GM12878 (cell line): Measurements from ENCODE around the gene TMEM87A. TPM values are rescaled to one million over a fixed set of nuclear protein-coding genes. Genes with fewer than 3 reads are reported as not detected.
A peak's percentile ranks its signal among the peaks of the same experiment; 100 is the strongest.

Source experiments
- ATAC-seq: fragments of 200-7000 bp; cut with Tn5 transposase; 3 replicates; pipeline ENCODE4 v1.9.1; 2020; ENCODE audit warnings: mild to moderate bottlenecking, moderate library complexity
- BruUV-seq: library from RNA; stranded (reverse); fragments of 400-500 nt; replicated peaks from 2 replicates; lab custom pipeline; 2021; lab: Mats Ljungman, UMichigan
- CTCF ChIA-PET: fragments of 300-600 bp; sonication (Branson Sonifier 250); formaldehyde crosslinking; extraction: SDS; loops from one replicate; lab custom pipeline; 2021; ENCODE audit warnings: inconsistent platforms; lab: Yijun Ruan, JAX
- POLR2A ChIA-PET: fragments of 350-600 bp; formaldehyde crosslinking; extraction: SDS; loops from one replicate; lab custom pipeline; 2021; ENCODE audit warnings: inconsistent platforms; lab: Charles Lee
- RAD21 ChIA-PET: fragments of 300-600 bp; sonication (Branson Sonifier 250); formaldehyde crosslinking; loops from one replicate; lab custom pipeline; 2023; ENCODE audit warnings: antibody characterized with exemption; ENCODE audit not compliant: unreplicated experiment; lab: Charles Lee
- SMC1A ChIA-PET: fragments of 300-600 bp; sonication (Branson Sonifier 250); formaldehyde crosslinking; loops from one replicate; lab custom pipeline; 2023; ENCODE audit not compliant: unreplicated experiment, uncharacterized antibody; lab: Charles Lee
- DNase-seq: peaks from one replicate; pipeline ENCODE4 v3.0.0-alpha.2; 2011; ENCODE audit warnings: low read depth, low spot score
- FAIRE-seq: peaks from 3 replicates; lab custom pipeline; 2011; peaks lifted over from hg19 to GRCh38; lab: Jason Lieb, UNC
- H2AFZ ChIP-seq: 2 replicates; pipeline ENCODE4 v1.6.0; 2011; ENCODE audit warnings: low read depth, low read length, control low read depth; ENCODE audit not compliant: control insufficient read depth
- H3K27ac ChIP-seq: 2 replicates; pipeline ENCODE4 v1.5.1; 2011; ENCODE audit warnings: control low read depth; ENCODE audit not compliant: control insufficient read depth, insufficient read depth
- H3K27me3 ChIP-seq, 2 experiments: replicated peaks in 1 of 2; 2 replicates each; pipeline versions ENCODE4 v1.6.0 to v1.6.1; 2011; ENCODE audit warnings: low read length in 1 of 2; ENCODE audit not compliant: control insufficient read depth in 2 of 2, insufficient read depth in 2 of 2
- H3K36me3 ChIP-seq, 2 experiments: 2 replicates each; pipeline ENCODE4 v1.5.1; 2011; ENCODE audit warnings: low read length in 1 of 2; ENCODE audit not compliant: control insufficient read depth in 2 of 2, insufficient read depth in 2 of 2
- H3K4me1 ChIP-seq: 2 replicates; pipeline ENCODE4 v1.6.1; 2011; ENCODE audit warnings: mild to moderate bottlenecking, low read length, moderate library complexity, mixed read lengths; ENCODE audit not compliant: control insufficient read depth, insufficient read depth
- H3K4me2 ChIP-seq: 2 replicates; pipeline ENCODE4 v1.6.0; 2011; ENCODE audit warnings: control low read depth; ENCODE audit not compliant: control insufficient read depth, insufficient read depth
- H3K4me3 ChIP-seq: fragments of 200-600 bp; sonication (generic); 2 replicates; pipeline ENCODE4 v1.5.1; 2016
- H3K79me2 ChIP-seq: 2 replicates; pipeline ENCODE4 v1.6.0; 2011; ENCODE audit warnings: low read length; ENCODE audit not compliant: control insufficient read depth, insufficient read depth
- H3K9ac ChIP-seq: 2 replicates; pipeline ENCODE4 v1.8.0; 2011; ENCODE audit warnings: low read length, control low read depth, mixed read lengths; ENCODE audit not compliant: control insufficient read depth, insufficient read depth
- H3K9me3 ChIP-seq: replicated peaks from 3 replicates; pipeline ENCODE4 v1.5.1; 2011; ENCODE audit warnings: mild to moderate bottlenecking, low read length; ENCODE audit not compliant: control insufficient read depth, insufficient read depth
- H4K20me1 ChIP-seq: 2 replicates; pipeline ENCODE4 v1.6.0; 2011; ENCODE audit not compliant: control insufficient read depth, insufficient read depth
- BACH1 ChIP-seq: fragments of 450-650 bp; IDR thresholded peaks from 2 replicates; pipeline ENCODE4 v1.6.1; 2017; ENCODE audit warnings: mild to moderate bottlenecking, borderline replicate concordance
- CBX5 ChIP-seq: sonication (generic); IDR thresholded peaks from 2 replicates; pipeline ENCODE4 v1.6.1; 2016; ENCODE audit warnings: low read depth, moderate library complexity, mild to moderate bottlenecking, inconsistent platforms
- GATAD2B ChIP-seq: fragments of 450-650 bp; conservative IDR thresholded peaks from 2 replicates; pipeline ENCODE4 v1.6.1; 2017; ENCODE audit warnings: low read depth, mild to moderate bottlenecking, moderate library complexity
- HDGF ChIP-seq: fragments of 450-650 bp; IDR thresholded peaks from 2 replicates; pipeline ENCODE4 v1.6.1; 2016; ENCODE audit warnings: antibody characterized with exemption
- NR2C1 ChIP-seq: fragments of 450-650 bp; IDR thresholded peaks from 2 replicates; pipeline ENCODE4 v1.6.1; 2017; ENCODE audit warnings: antibody characterized with exemption, mild to moderate bottlenecking, moderate library complexity
- POLR2AphosphoS5 ChIP-seq: IDR thresholded peaks from 2 replicates; pipeline ENCODE4 v1.6.1; 2011; ENCODE audit warnings: mild to moderate bottlenecking, low read length, inconsistent platforms
- RUNX3 ChIP-seq: IDR thresholded peaks from 2 replicates; pipeline ENCODE4 v1.6.1; 2012; ENCODE audit warnings: low read length, inconsistent platforms
- SREBF2 ChIP-seq: IDR thresholded peaks from 2 replicates; pipeline ENCODE4 v1.6.1; 2012; ENCODE audit warnings: mild to moderate bottlenecking, low read length
- STAT3 ChIP-seq: IDR thresholded peaks from 2 replicates; pipeline ENCODE4 v1.6.1; 2011; ENCODE audit warnings: low read depth, low read length, improper control_type of control experiment
- TBL1XR1 ChIP-seq: IDR thresholded peaks from 2 replicates; pipeline ENCODE4 v1.6.1; 2012; ENCODE audit warnings: low read depth, low read length, improper control_type of control experiment
- TCF3 ChIP-seq: IDR thresholded peaks from 2 replicates; pipeline ENCODE4 v1.6.1; 2012; ENCODE audit warnings: low read depth, mild to moderate bottlenecking, low read length, borderline replicate concordance; ENCODE audit not compliant: insufficient read depth
- TCF7 ChIP-seq: IDR thresholded peaks from 2 replicates; pipeline ENCODE4 v1.6.1; 2014; ENCODE audit warnings: antibody characterized with exemption, borderline replicate concordance
- YY1 ChIP-seq: IDR thresholded peaks from 2 replicates; pipeline ENCODE4 v1.6.1; 2011; ENCODE audit warnings: low read depth, mild to moderate bottlenecking, low read length
- WGBS: methylation state at CpG from one replicate; pipeline ENCODE4 v1.1.6; 2016; ENCODE audit warnings: low lambda C conversion rate; ENCODE audit not compliant: insufficient replicate concordance, insufficient coverage; ENCODE audit errors: missing lambda C conversion rate; 5-methylcytosine and 5-hydroxymethylcytosine counted together
- in situ Hi-C: fragments of 300-500 bp; cut with MboI; formaldehyde crosslinking; loops from 9 replicates; pipeline ENCODE4 v1.14.3; 2018; ENCODE audit warnings: mixed read lengths
- intact Hi-C: fragments of 100-400 bp; cut with micrococcal nuclease; formaldehyde crosslinking; loops from one replicate; pipeline ENCODE4 v1.14.2; 2022; ENCODE audit not compliant: unreplicated experiment
- polyA plus RNA-seq, 11 experiments: library from polyadenylated mRNA; depleted of rRNA in 4 of 11; unstranded in 6 of 11; stranded (reverse) in 5 of 11; fragments of >200 nt; fragmentation: Nextera tagmentation in 4 of 11; fragmentation: Illumina TruSeq in 1 of 11; extraction: Ambion mirVana in 4 of 11; extraction: Trizol in 1 of 11; gene quantifications; 1 replicate in 1 of 11; 2 replicates in 10 of 11; pipeline versions ENCODE4 v1.2.1 to v1.2.3, GENCODE V29; 2011 to 2016; ENCODE audit warnings: inconsistent platforms in 2 of 11, missing spikeins in 2 of 11, low read depth in 1 of 11
- total RNA-seq, 4 experiments: library from RNA; depleted of rRNA in 3 of 4; stranded (reverse); fragments of >200 nt in 3 of 4; fragmentation: Illumina TruSeq in 1 of 4; extraction: Trizol in 1 of 4; gene quantifications; 2 replicates each; pipeline versions ENCODE4 v1.2.1 to v1.2.3, GENCODE V29; 2013 to 2021
- TF ChIP-seq, protein P1 (sequence below): IDR thresholded peaks from 2 replicates; pipeline ENCODE4 v1.6.1; 2011; ENCODE audit warnings: low read depth, mild to moderate bottlenecking, low read length, moderate library complexity, borderline replicate concordance; ENCODE audit errors: extremely low read depth

TMEM87A gene
- total and polyA plus RNA-seq, 10 of the 15 experiments (the other 5 are each of a cell fraction or from before 2014, with no cell fraction given): 18.2 to 53.2 (median 33.4) TPM

DNA sequence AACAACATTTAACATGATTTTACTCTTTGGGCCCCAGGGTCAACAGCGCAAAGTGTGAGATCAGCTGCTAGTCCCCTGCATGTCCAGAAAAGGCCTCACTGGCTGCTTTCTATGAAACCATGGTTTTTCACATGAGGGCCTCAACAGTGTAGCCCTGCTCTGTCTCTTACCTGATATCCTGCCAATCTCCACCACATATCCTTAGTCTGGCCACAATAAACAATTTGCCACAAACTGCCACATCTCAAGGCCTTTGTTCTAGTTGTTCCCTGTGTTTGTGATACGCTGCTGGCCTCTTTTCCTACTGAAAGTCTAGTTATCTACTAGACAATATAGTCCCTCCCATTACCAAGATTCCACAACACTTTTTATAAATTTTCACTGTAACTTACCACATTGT, 82.9 kb downstream of the TMEM87A start:
- no peak for FAIRE-seq

DNA sequence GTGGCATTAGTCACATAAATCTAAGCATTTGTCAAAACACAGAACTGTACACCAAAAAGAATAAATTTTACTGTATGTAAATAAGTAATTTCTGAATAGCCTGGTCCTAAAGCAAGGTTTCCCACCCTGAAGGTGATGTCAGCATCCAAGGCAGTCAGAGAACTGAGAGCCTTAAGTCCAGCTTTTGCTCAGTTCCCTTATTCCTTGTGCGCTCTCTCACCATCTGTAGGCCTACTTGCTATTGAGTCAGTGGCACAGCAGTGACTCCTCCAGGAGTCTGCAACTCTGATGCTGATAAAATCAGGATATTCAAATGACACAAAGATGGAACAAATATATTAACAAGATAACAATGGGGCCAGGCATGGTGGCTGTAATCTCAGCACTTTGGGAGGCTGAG, 87.4 kb downstream of the TMEM87A start:
- TF ChIP-seq TBL1XR1 (no peak), NR2C1 (no peak), TCF3 (no peak), BACH1 (no peak), GATAD2B (no peak), YY1 (no peak), TCF7 (no peak), CBX5 (no peak), SREBF2 (no peak), STAT3 (no peak), POLR2AphosphoS5 (no peak)
- TF ChIP-seq, protein P1, sequence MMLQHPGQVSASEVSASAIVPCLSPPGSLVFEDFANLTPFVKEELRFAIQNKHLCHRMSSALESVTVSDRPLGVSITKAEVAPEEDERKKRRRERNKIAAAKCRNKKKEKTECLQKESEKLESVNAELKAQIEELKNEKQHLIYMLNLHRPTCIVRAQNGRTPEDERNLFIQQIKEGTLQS: no peak
- TF ChIP-seq, all 136 proteins: peak for 0
- WGBS: 100% methylated on average over 1 of the region's 1 CpG
- intact Hi-C loops: no loop called here
- H3K79me2 ChIP-seq: no peaks in the 10 kb centered on the region
- peaks cover 7 to 36% of the 10 kb centered on the region in 2 experiments for H3K36me3 ChIP-seq
- no peak overlapping the region for H3K9ac ChIP-seq
- no peaks in the 10 kb centered on the region for H3K9me3 ChIP-seq
- H3K4me2 ChIP-seq: no peak overlapping the region
- DNase-seq (no peak), FAIRE-seq (no peak), ATAC-seq (no peak)
- in situ Hi-C loops: no loop called here
- H3K27me3 ChIP-seq: no peaks in the 10 kb centered on the region
- no TSS peak for BruUV-seq
- H4K20me1 ChIP-seq: no peaks in the 10 kb centered on the region
- peaks cover 10% of the 10 kb centered on the region for H3K4me1 ChIP-seq
- ChIA-PET POLR2A (no interaction called here), SMC1A (no interaction called here), CTCF (no interaction called here), RAD21 (no interaction called here)
- no peak overlapping the region for H3K4me3 ChIP-seq
- no peak overlapping the region for H2AFZ ChIP-seq
- no peak overlapping the region for H3K27ac ChIP-seq

More for the DNA sequence above, 82.9 kb downstream of the TMEM87A start:
- H3K4me2 ChIP-seq: no peak overlapping the region
- H3K9me3 ChIP-seq: peaks cover 8% of the 10 kb centered on the region; the same call in 2 of the 3 replicates
- SMC1A ChIA-PET: interaction anchor here (1.3 kb wide), 1 partner anchor 21 kb away, joined by 4 read pairs; no protein-coding TSS in a partner anchor
- peak overlapping the region; percentile 16; the same call in 1 of the 2 replicates for H3K27ac ChIP-seq
- ATAC-seq (no peak; the same call in 2 of the 3 replicates), DNase-seq (no peak)
- CTCF ChIA-PET: no interaction called here
- no peak overlapping the region for H3K9ac ChIP-seq
- no peaks in the 10 kb centered on the region for H4K20me1 ChIP-seq
- intact Hi-C loops: no loop called here
- peaks cover 29% of the 10 kb centered on the region for H3K4me1 ChIP-seq
- H3K79me2 ChIP-seq: peaks cover 3% of the 10 kb centered on the region
- peaks cover 4 to 24% of the 10 kb centered on the region in 2 experiments for H3K36me3 ChIP-seq
- TSS peak; percentile 21 for BruUV-seq
- in situ Hi-C loops: no loop called here
- RAD21 ChIA-PET: no interaction called here
- peak overlapping the region; percentile 2; the same call in 1 of the 2 replicates for H3K4me3 ChIP-seq
- TF ChIP-seq RUNX3 (peak; percentile 43; the same call in 1 of the 2 replicates), HDGF (no peak)
- POLR2A ChIA-PET: no interaction called here
- WGBS: 97% methylated on average over 2 of the region's 2 CpGs
- H2AFZ ChIP-seq: no peak overlapping the region
- H3K27me3 ChIP-seq: no peaks in the 10 kb centered on the region
